ENCODE data around the gene ZDHHC11.
A peak's percentile ranks its signal among the peaks of the same experiment; 100 is the strongest.
"Not testable (repeated sequence)": the region's sequence is repeated elsewhere in the genome, so short reads cannot be mapped to it uniquely, and the experiment has no call there.

Gene ZDHHC11

GRCh38 chr5:798505-799138 lies 52.2 kb downstream of the ZDHHC11 start:
- not testable (repeated sequence) for DNase-seq

DNA sequence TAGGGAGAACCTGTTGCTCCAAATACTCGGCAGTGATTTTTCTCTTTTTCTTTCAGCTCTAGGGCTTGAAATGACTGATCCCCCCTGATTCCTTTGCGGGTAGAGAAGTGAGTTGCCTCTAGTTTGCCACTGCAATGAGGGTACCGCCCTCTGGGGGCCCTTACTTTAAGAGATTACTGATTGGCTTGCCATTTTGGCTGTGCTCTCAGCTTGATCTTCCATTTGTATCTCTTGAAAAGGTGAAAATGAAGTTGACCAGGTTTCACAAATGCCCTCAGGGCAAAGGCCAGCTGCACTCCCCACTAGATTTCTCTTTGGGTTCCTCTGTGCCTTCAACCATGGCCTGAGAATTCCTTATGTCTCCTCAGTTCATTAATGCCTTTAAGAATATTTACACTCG lies 52.8 kb downstream of the ZDHHC11 start:
- DNase-seq: not testable (repeated sequence)

- DNase-seq: not testable (repeated sequence)
Observed at GRCh38 chr5:795873-796272, 54.9 kb downstream of the ZDHHC11 start.

DNA sequence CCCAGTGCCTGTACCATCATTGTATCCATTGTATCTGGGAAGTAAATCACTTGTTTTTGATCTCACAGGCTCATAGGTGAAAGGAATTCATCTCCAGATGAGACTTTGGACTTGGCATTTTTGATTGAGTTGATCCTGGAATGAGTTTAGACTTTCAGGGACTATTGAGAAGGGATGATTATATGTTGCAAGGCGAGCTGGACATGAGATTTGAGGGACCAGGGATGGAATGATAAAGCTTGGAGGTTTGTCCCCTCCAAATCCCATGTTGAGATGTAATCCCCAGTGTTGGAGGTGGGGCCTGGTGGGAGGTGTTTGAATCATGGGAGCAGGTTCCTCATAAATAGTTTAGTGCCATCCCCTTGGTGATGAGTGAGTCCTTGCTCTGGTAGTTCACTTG lies 55.8 kb downstream of the ZDHHC11 start:
- DNase-seq: not testable (repeated sequence)

DNA sequence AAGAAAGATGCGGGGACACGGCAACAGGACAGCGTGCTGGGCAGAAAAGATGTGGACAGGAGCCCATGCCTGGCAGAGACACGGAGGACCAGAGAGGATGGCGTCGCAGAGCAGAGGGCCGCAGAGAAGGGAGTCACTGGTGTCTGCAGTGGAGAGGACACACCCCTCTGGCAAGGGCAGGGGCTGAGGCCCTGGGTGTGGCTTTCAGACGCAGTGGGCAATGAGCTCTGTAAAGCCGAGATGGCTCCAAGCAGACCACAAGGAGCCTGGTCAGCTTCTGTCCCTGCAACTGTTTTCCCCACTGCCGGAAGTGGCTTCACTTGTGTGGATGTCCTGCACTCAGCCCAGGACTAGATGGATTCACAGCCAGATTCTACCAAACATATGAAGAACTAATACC lies 62.1 kb downstream of the ZDHHC11 start:
- DNase-seq: not testable (repeated sequence)

DNA sequence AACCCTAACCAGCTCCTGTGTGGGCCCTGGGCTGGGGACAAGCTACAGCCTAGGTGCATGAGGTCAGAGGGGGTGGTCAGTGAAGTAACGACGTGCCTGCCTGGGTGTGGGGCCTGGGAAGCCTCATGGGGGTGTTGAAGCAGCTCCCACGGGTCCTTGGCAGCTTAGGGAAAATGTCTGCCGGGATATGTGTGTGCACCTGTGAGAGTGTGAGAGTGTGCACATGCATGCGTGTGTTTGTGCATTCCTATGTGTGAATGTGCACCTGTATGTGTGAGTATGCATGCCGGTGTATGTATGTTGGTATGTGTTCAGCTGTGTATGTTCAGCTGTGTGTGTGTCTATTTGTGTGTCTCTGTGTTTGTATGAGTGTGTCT lies 62.9 kb downstream of the ZDHHC11 start:
- DNase-seq: not testable (repeated sequence)

DNA sequence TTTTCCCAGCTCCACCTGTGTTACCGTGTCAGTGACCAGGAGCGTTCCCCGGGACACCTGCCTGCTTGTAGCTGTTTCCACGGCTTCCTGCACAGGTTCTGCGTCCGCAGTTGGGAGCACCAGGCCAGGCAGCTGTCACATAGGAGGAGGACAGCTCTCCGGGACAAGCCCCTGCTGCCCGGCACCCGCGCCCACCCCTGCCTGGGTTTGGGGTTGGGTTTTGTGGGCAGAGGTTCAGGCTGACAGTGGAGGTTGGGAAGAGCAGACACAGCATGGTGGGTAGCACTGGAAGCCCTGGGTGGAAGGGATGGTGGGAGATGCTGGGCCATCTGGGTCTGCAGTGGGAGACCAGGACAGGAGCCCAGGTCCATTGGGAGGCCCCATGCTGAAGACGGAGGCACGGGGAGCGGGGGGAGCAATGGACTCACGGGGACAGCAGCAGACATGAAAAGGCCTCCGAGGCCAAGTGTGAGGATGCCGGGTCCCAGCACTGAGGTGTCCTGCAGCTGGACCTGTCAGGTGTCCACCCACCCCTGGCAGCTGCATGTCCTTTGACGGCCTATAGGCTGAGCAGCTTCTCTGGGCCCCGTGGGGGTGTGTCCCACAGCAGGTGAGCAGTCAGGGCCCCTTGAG lies 63.4 kb downstream of the ZDHHC11 start:
- DNase-seq: not testable (repeated sequence)

GRCh38 chr5:785181-785705 lies 65.5 kb downstream of the ZDHHC11 start:
- peak; percentile 48 for DNase-seq

DNA sequence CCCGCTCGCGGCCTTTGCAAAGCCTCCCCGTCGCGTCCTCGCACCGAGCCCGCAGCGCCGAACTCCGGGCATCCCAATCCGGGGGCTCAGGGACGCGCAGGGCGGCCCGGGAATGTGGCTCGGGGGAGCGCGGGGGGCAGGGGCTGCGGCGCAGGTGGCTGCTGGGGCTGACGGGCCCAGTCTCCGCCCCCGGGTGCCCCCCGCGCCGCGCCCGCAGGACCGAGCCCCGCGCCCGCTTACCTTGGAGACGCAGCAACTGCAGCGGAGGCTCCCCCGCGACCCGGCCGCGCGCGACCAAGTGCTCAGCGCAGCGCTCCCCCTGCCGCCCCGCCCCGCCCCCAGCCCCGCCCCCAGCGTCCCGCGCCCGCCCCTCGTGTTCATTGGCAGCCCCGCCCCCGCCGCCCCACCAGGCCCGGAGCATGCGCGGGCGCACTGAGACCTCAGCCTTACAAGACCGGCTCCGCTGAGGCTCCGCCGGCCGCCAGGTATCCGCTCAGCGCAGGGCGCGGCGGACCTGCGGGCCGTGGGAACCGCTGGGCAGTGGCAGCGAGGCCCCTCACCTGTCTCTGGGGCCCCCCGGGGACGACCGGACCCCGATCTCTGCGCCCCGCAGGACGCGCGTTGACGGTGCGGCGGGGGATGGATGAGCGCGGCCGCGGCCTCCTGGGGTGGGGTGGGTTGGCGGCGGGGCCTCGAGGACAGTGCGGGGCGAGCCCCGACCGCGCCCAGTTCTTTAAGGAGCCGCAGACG lies 66.2 kb downstream of the ZDHHC11 start, which contains the start of gene ZDHHC11B:
ZDHHC11B (minus strand) TSS at position 302 of the 750 bp plus-strand sequence. CDS start 17,810 bp downstream, outside the sequence.
- DNase-seq: peak; percentile 95

GRCh38 chr5:783881-784427 lies 66.8 kb downstream of the ZDHHC11 start:
- peak; percentile 83 for DNase-seq

DNA sequence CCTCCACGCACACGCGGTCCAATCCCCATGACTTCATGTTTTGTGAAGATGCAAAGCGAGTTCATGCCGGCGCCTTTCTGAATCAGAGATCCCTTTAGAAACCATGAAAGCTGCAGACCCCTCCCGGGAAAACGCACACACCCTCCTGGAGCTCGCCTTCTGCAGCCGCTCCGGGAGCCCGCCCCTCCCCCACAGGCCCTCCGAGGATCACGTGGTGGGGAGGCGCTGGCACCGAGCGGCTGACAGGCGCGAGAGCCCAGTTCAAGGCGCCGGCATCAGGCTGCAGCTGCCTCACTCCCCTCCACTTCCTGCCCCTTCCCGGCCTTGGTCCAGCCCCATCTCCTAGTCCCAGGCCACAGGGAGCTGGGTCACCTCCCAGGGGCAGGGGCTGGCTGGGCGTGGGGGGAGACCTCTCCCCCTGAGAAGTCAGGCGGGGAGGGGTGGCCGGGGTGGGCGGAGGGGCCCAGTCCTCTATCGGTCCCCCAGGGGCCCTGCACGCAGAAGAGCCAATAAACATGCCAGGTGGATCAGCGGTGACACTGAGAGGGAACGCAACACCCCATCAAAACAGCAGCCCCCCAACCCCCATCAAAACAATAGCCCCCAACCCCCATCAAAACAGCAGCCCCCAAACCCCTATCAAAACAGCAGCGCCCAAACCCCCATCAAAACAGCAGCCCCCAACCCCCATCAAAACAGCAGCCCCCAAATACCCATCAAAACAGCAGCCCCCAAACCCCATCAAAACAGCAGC lies 67.6 kb downstream of the ZDHHC11 start:
- not testable (repeated sequence) for DNase-seq

DNA sequence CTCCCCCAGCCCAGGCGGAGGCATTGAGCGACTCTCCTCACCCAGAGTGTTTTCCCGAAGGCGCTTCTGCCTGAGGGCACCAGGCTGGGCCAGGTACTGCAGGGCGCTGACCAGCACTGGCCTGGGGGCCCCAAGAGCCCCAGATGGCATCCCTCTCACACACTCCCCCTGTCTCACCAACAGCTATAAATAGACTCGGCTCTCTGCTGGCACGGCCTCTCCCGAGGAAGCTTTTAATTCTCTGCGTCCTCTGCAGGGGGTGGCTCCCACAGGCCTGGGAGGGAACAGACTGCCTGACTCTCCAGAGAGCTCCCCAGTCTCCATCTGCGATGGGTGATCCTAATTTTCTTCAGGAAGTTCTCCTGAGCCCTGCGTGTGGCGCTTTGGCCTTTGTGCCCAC lies 68.4 kb downstream of the ZDHHC11 start:
- DNase-seq: not testable (repeated sequence)

DNA sequence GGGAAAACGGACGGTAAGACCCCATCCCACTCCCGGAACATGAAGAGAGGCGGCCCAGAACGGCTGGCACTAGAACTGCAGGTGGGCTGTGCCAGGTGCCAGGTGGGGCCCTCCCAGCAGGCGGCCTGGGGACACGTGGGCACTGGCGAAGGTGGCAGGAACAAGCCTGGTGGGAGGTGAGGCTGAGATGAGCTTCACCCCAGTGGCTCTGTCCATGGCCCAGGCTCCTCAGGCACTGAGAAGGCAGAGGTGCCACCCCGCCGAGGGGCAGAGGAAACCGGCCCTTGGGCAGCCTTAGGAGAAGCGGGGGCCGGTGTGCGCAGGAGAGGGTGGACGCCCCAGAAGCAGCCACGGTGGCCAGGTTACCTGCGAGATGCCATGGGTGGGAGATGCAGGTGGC lies 70.2 kb downstream of the ZDHHC11 start:
- not testable (repeated sequence) for DNase-seq

GRCh38 chr5:778967-779366 lies 71.8 kb downstream of the ZDHHC11 start:
- not testable (repeated sequence) for DNase-seq

- not testable (repeated sequence) for DNase-seq
Observed at GRCh38 chr5:778421-778820, 72.4 kb downstream of the ZDHHC11 start.

GRCh38 chr5:777756-778161 lies 73.0 kb downstream of the ZDHHC11 start:
- DNase-seq: no peak

- no peak for DNase-seq
Observed at GRCh38 chr5:776862-777711, 73.7 kb downstream of the ZDHHC11 start.

- no peak for DNase-seq
Observed at GRCh38 chr5:775961-776861, 74.6 kb downstream of the ZDHHC11 start.

DNA sequence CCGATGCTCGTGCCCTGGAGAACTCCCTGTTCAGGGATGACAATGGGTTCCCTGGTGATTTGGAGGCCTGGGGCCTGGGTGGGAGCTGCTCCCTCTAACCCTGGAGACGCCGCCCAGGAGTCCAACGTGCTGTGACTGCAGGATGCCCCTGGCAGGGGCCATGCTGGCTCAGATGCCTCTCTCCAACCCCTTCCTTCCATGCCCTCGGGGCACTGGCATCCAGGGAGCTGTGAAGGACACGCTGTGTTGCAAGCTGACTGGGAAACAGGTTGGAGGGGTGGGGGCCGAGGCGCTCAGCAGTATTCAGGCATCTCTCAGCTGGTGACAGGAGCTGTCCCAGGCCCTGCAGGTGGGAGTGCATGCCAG lies 75.2 kb downstream of the ZDHHC11 start:
- not testable (repeated sequence) for DNase-seq

DNA sequence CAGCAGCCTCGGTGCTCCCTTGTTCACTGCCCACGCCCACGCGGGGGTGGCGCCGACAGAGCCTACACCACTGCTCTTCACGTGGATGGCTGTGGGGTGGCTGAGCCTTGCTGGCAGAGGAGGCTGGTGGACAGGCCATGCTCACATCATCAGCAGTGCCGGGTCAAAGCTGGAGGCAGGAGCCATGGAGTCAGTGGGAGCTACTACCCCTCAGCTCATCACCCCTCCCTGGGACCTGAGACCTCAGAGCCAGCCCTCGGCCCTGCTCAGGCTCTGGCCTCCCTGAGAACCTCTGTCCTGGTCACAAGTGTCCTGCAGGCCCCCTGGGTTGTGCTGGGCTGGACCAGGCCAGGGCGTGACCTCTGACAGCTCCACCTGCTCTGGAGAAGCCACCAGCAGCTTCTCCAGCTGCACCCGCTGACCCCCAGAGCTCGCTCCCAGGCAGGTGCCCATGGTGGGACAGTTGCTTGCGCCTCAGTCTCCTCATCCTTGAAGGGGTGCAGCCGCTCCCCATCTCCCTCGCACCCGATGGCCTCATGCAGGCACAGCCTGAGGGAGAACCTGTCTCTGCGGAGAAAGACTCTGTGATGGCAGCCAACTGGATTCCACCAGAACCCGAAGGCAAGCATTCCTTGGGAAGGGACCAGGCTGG lies 75.8 kb downstream of the ZDHHC11 start:
- DNase-seq: not testable (repeated sequence)
